IMR-90 (cell line): ENCODE measurements around the gene SLCO3A1.

Experiments used
- CEBPB ChIP-seq: IDR thresholded peaks from 2 replicates; pipeline ENCODE4 v1.6.1; 2012; ENCODE audit warnings: low read depth, low read length, improper control_type of control experiment
- CHD1 ChIP-seq: IDR thresholded peaks from 2 replicates; pipeline ENCODE4 v1.6.1; 2012; ENCODE audit warnings: low read depth, low read length, improper control_type of control experiment
- ELK1 ChIP-seq: fragments of 150-350 bp; IDR thresholded peaks from 2 replicates; pipeline ENCODE4 v1.6.1; 2016; ENCODE audit warnings: low read depth, mild to moderate bottlenecking, low read length, moderate library complexity, borderline replicate concordance
- FOS ChIP-seq: fragments of 150-350 bp; IDR thresholded peaks from 2 replicates; pipeline ENCODE4 v1.6.1; 2016; ENCODE audit warnings: low read depth, low read length
- MAFK ChIP-seq: IDR thresholded peaks from 2 replicates; pipeline ENCODE4 v1.6.1; 2012; ENCODE audit warnings: low read depth, low read length, improper control_type of control experiment
- POLR2A ChIP-seq: IDR thresholded peaks from 2 replicates; pipeline ENCODE4 v1.6.1; 2012; ENCODE audit warnings: mild to moderate bottlenecking, low read depth, low read length
- RAD21 ChIP-seq: IDR thresholded peaks from 2 replicates; pipeline ENCODE4 v1.6.1; 2012; ENCODE audit warnings: low read length, improper control_type of control experiment
- RCOR1 ChIP-seq: IDR thresholded peaks from 2 replicates; pipeline ENCODE4 v1.6.1; 2012; ENCODE audit warnings: mild to moderate bottlenecking, low read length, improper control_type of control experiment; ENCODE audit not compliant: insufficient replicate concordance
- RFX5 ChIP-seq: IDR thresholded peaks from 2 replicates; pipeline ENCODE4 v1.8.0; 2012; ENCODE audit warnings: low read depth, mild to moderate bottlenecking, low read length, moderate library complexity
- SMC3 ChIP-seq: fragments of 150-350 bp; IDR thresholded peaks from 2 replicates; pipeline ENCODE4 v1.6.1; 2016; ENCODE audit warnings: low read depth, mild to moderate bottlenecking, antibody characterized with exemption, low read length, moderate library complexity
- TF ChIP-seq, protein P1 (sequence below): conservative IDR thresholded peaks from 2 replicates; pipeline ENCODE4 v1.5.1; 2012; ENCODE audit warnings: mild to moderate bottlenecking, low read depth, low read length, improper control_type of control experiment
- TF ChIP-seq, protein P2 (sequence below): fragments of 150-350 bp; IDR thresholded peaks from 2 replicates; pipeline ENCODE4 v1.6.1; 2017; ENCODE audit warnings: mild to moderate bottlenecking, antibody characterized with exemption, low read length, low read depth

GRCh38 chr15:91970142-91970541 lies 116.6 kb downstream of the SLCO3A1 start:
- no peak for TF ChIP-seq RAD21
- TF ChIP-seq, protein P1, sequence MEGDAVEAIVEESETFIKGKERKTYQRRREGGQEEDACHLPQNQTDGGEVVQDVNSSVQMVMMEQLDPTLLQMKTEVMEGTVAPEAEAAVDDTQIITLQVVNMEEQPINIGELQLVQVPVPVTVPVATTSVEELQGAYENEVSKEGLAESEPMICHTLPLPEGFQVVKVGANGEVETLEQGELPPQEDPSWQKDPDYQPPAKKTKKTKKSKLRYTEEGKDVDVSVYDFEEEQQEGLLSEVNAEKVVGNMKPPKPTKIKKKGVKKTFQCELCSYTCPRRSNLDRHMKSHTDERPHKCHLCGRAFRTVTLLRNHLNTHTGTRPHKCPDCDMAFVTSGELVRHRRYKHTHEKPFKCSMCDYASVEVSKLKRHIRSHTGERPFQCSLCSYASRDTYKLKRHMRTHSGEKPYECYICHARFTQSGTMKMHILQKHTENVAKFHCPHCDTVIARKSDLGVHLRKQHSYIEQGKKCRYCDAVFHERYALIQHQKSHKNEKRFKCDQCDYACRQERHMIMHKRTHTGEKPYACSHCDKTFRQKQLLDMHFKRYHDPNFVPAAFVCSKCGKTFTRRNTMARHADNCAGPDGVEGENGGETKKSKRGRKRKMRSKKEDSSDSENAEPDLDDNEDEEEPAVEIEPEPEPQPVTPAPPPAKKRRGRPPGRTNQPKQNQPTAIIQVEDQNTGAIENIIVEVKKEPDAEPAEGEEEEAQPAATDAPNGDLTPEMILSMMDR: no peak
- TF ChIP-seq RCOR1: no peak
- TF ChIP-seq POLR2A: no peak
- TF ChIP-seq, protein P2, sequence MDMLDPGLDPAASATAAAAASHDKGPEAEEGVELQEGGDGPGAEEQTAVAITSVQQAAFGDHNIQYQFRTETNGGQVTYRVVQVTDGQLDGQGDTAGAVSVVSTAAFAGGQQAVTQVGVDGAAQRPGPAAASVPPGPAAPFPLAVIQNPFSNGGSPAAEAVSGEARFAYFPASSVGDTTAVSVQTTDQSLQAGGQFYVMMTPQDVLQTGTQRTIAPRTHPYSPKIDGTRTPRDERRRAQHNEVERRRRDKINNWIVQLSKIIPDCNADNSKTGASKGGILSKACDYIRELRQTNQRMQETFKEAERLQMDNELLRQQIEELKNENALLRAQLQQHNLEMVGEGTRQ: no peak
- peak; percentile 34 for TF ChIP-seq CEBPB
- no peak for TF ChIP-seq ELK1
- TF ChIP-seq CHD1: no peak
- TF ChIP-seq FOS: no peak
- TF ChIP-seq SMC3: no peak
- no peak for TF ChIP-seq RFX5
- TF ChIP-seq MAFK: no peak
